Neural cell (in vitro differentiated cells): ENCODE results near the gene ANKRD7.

Source experiments
- EP300 ChIP-seq: fragments of 450-650 bp; conservative IDR thresholded peaks from 2 replicates; pipeline ENCODE4 v1.6.1; 2014; ENCODE audit warnings: antibody characterized with exemption, mild to moderate bottlenecking, moderate library complexity; ENCODE audit not compliant: poor library complexity, severe bottlenecking
- POLR2AphosphoS5 ChIP-seq: IDR thresholded peaks from 2 replicates; pipeline ENCODE4 v1.6.1; 2012
- TAF1 ChIP-seq: IDR thresholded peaks from 2 replicates; pipeline ENCODE4 v1.6.1; 2012; ENCODE audit warnings: low read depth
- TF ChIP-seq, protein P1 (sequence below): fragments of 450-650 bp; IDR thresholded peaks from 2 replicates; pipeline ENCODE4 v1.5.1; 2014; ENCODE audit warnings: antibody characterized with exemption, mild to moderate bottlenecking, moderate library complexity; ENCODE audit not compliant: poor library complexity, severe bottlenecking

DNA sequence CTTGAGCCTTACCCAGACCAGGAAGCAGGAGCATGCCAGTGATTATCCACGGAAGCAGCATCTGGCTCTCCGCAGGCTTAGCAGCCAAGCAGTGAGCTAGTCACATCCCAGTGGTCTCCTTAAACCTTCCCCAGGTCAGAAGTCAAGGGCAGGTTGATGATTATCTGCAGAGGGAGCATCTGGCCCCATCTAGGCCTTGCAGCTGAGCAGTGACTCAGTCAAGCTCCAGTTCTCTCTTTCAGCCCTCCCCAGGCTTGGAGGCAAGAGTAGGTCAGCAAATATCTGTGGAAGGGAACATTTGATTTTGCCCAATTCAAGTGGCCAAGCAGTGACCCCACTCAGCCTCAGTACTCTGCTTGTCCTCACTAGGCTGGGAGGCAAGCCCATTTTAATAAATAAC lies 61.6 kb downstream of the ANKRD7 start:
- TF ChIP-seq POLR2AphosphoS5 = no peak
- TF ChIP-seq, protein P1, sequence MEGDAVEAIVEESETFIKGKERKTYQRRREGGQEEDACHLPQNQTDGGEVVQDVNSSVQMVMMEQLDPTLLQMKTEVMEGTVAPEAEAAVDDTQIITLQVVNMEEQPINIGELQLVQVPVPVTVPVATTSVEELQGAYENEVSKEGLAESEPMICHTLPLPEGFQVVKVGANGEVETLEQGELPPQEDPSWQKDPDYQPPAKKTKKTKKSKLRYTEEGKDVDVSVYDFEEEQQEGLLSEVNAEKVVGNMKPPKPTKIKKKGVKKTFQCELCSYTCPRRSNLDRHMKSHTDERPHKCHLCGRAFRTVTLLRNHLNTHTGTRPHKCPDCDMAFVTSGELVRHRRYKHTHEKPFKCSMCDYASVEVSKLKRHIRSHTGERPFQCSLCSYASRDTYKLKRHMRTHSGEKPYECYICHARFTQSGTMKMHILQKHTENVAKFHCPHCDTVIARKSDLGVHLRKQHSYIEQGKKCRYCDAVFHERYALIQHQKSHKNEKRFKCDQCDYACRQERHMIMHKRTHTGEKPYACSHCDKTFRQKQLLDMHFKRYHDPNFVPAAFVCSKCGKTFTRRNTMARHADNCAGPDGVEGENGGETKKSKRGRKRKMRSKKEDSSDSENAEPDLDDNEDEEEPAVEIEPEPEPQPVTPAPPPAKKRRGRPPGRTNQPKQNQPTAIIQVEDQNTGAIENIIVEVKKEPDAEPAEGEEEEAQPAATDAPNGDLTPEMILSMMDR = no peak
- no peak for TF ChIP-seq TAF1
- no peak for TF ChIP-seq EP300
